GM21360 (cell line): ENCODE measurements around the gene DENND2A.

Experiments used
- ATAC-seq: cut with Tn5 transposase; IDR thresholded peaks from one replicate; pipeline ENCODE4 v1.9.1; 2021; ENCODE audit warnings: mild to moderate bottlenecking, moderate library complexity; ENCODE audit not compliant: unreplicated experiment

Gene DENND2A

DNA sequence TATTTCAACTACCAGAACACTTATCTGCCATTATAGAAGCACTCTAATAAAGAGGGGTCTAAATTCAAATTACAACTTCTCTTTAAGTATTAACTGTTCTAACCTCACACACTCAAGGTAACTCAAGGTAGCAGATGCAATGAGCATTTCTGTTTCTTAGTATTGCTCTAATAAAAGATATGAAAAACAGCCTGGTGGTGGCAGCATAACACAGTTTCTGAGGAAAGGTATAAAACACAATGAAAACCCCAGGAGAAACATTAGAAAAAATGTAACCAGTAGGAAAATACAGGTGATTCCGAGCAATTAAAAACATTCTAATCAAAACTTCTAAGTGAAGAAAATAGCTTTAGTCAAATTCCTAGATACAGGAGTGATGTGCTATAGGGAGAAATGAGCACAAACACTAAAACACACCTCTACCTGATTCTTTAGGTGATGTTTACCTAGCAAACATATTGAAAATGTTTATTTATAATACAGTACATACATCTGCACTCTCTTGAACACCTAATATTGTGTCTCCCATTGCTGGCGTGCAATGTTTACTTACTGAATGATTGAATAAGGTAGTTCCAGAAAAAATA lies 164.8 kb downstream of the DENND2A start:
- no peak for ATAC-seq
